A673 (cell line): ENCODE data around the gene ALPI. TPM values are rescaled to one million over a fixed set of nuclear protein-coding genes. Genes with fewer than 3 reads are reported as not detected.

Experiments
- BruUV-seq: library from RNA; stranded (reverse); fragments of 400-500 nt; replicated peaks from 2 replicates; lab custom pipeline; 2021; lab: Mats Ljungman, UMichigan
- CTCF ChIA-PET: fragments of 300-600 bp; sonication (Branson Sonifier 250); formaldehyde crosslinking; loops from one replicate; lab custom pipeline; 2022; ENCODE audit warnings: antibody characterized with exemption; lab: Charles Lee
- POLR2A ChIA-PET: fragments of 300-600 bp; sonication (Branson Sonifier 250); formaldehyde crosslinking; loops from one replicate; lab custom pipeline; 2022; ENCODE audit warnings: antibody characterized with exemption; ENCODE audit not compliant: low non-redundant PET; lab: Charles Lee
- DNase-seq: peaks from one replicate; pipeline ENCODE4 v3.0.0-alpha.2; 2015; ENCODE audit warnings: low spot score
- H3K27ac ChIP-seq: fragments of 200-600 bp; sonication (generic); 2 replicates; pipeline ENCODE4 v1.5.1; 2016; ENCODE audit warnings: mixed run types, low read depth, mild to moderate bottlenecking, mixed read lengths, antibody characterized with exemption, low read length; ENCODE audit not compliant: poor library complexity, severe bottlenecking
- H3K27me3 ChIP-seq: fragments of 200-600 bp; sonication (generic); replicated peaks from 2 replicates; pipeline ENCODE4 v1.6.1; 2017; ENCODE audit warnings: mixed run types, low read depth, mild to moderate bottlenecking, mixed read lengths, antibody characterized with exemption, low read length; ENCODE audit not compliant: insufficient read depth, poor library complexity
- H3K36me3 ChIP-seq: fragments of 200-600 bp; sonication (generic); 2 replicates; pipeline ENCODE4 v1.6.1; 2016; ENCODE audit warnings: mixed run types, mild to moderate bottlenecking, mixed read lengths, antibody characterized with exemption, low read length; ENCODE audit not compliant: insufficient read depth, poor library complexity, severe bottlenecking
- H3K4me1 ChIP-seq: fragments of 200-600 bp; sonication (generic); 2 replicates; pipeline ENCODE4 v1.6.1; 2017; ENCODE audit warnings: mixed run types, mild to moderate bottlenecking, mixed read lengths, antibody characterized with exemption, low read length; ENCODE audit not compliant: insufficient read depth, poor library complexity, severe bottlenecking
- H3K4me3 ChIP-seq: fragments of 200-600 bp; sonication (generic); 2 replicates; pipeline ENCODE4 v1.5.1; 2016; ENCODE audit warnings: low read depth, mixed run types, mild to moderate bottlenecking, mixed read lengths, low read length; ENCODE audit not compliant: poor library complexity, severe bottlenecking
- H3K9me3 ChIP-seq: fragments of 200-600 bp; sonication (generic); 2 replicates; pipeline ENCODE4 v1.6.1; 2016; ENCODE audit warnings: mixed run types, low read depth, mild to moderate bottlenecking, mixed read lengths, antibody characterized with exemption, low read length; ENCODE audit not compliant: poor library complexity, severe bottlenecking
- CTCF ChIP-seq: fragments of 300-800, 200-600 bp; sonication (generic); conservative IDR thresholded peaks from 2 replicates; pipeline ENCODE4 v1.5.1; 2017; ENCODE audit warnings: low read depth, mild to moderate bottlenecking, antibody characterized with exemption, low read length, moderate library complexity, mixed read lengths
- EZH2 ChIP-seq: fragments of 200-600 bp; sonication (generic); IDR thresholded peaks from 2 replicates; pipeline ENCODE4 v1.6.1; 2017; ENCODE audit warnings: borderline replicate concordance, low read depth, mild to moderate bottlenecking, mixed read lengths, antibody characterized with exemption, low read length; ENCODE audit not compliant: poor library complexity, severe bottlenecking
- intact Hi-C: fragments of 100-400 bp; cut with micrococcal nuclease; formaldehyde crosslinking; loops from one replicate; pipeline ENCODE4 v1.10.0; 2022; ENCODE audit not compliant: unreplicated experiment
- total RNA-seq: library from RNA; stranded (reverse); gene quantifications from 2 replicates; pipeline ENCODE4 v1.2.3, GENCODE V29; 2021

Gene ALPI
- total RNA-seq, 1 experiment from 2014 or later: not detected

DNA sequence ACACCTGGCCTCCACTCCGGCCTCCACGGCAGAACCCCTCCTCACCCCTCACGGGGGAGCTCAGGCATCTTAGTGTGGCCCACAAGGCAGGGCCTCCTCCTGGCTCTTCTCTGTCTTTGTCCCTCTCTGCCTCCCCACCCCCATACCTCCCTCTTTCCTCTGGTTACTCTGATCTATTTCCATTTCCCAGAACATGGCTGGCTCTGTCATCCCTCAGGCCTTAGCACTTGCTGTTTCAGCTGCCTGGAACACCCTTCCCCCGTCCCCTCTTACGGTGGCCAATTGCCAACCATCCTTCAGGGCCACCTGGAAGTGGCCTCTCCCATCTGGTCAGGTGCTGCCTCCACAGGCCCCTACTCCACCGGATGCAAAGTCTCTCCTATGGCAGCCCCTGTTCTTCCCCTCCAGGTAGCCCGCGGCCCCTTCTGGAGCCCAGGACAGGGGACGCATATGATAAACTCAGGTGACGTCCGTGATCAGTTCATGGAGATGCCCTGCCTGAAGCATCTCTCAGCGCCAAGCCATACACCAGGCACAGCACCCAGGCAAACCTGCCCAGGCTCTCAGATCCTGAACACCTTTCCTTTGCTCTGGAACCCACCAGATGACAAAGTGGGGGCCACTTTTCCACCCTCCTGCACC, 35.3 kb downstream of the ALPI start:
- no TSS peak for BruUV-seq
- no peak overlapping the region for H3K4me3 ChIP-seq
- no peak for DNase-seq
- no peak overlapping the region for H3K27ac ChIP-seq
- CTCF ChIA-PET: no interaction called here
- no peaks in the 10 kb centered on the region for H3K36me3 ChIP-seq
- POLR2A ChIA-PET: no interaction called here
- H3K27me3 ChIP-seq: peaks cover 27% of the 10 kb centered on the region
- no peaks in the 10 kb centered on the region for H3K4me1 ChIP-seq
- intact Hi-C loops: no loop called here
- TF ChIP-seq EZH2: no peak
- TF ChIP-seq CTCF: no peak
- no peaks in the 10 kb centered on the region for H3K9me3 ChIP-seq

DNA sequence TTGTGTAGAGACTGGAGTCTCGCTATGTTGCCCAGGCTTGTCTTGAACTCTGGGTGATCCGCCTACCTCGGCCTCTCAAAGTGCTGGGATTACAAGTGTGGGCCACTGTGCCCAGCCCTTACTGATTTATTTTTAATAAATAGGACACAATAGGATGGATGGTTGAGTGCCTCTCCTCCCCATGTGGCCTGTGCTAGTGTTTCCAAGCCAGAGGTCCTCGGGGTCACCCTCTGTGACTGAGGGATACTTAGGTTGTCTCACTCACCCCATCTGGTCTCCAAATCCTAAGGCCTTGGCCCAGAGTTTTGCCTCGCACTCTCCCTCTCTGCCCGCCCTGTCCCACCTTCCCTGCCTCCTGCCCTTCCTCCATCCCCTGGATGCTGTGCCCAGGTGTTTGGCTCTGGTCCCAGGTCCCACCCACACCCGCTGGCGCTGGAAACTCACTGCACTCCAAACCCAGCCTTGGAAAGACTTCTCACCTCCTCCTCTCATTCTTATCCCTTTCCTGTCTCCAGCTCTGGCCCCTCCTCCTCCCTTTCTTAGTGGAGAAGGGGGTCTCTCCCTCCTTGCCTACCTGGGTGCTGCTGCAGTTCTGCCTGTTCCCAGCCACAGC, 36.4 kb downstream of the ALPI start:
- TF ChIP-seq EZH2: no peak
- TF ChIP-seq CTCF: no peak
- intact Hi-C loops: no loop called here
- H3K36me3 ChIP-seq: no peaks in the 10 kb centered on the region
- no peak for DNase-seq
- H3K4me1 ChIP-seq: no peaks in the 10 kb centered on the region
- no peaks in the 10 kb centered on the region for H3K9me3 ChIP-seq
- CTCF ChIA-PET: no interaction called here
- H3K4me3 ChIP-seq: no peak overlapping the region
- no peak overlapping the region for H3K27ac ChIP-seq
- peaks cover 16% of the 10 kb centered on the region for H3K27me3 ChIP-seq
- BruUV-seq: no TSS peak
- POLR2A ChIA-PET: no interaction called here

GRCh38 chr2:232492963-232493700, 37.2 kb downstream of the ALPI start:
- CTCF ChIA-PET: interaction anchor here (0.6 kb wide), 1 partner anchor 1320 kb away, joined by 3 read pairs; no protein-coding TSS in a partner anchor
- Histone ChIP-seq H3K36me3 (no peaks in the 10 kb centered on the region), H3K27ac (no peak overlapping the region), H3K27me3 (peaks cover 10% of the 10 kb centered on the region), H3K4me1 (no peaks in the 10 kb centered on the region), H3K4me3 (no peak overlapping the region), H3K9me3 (no peaks in the 10 kb centered on the region)
- TF ChIP-seq EZH2 (no peak), CTCF (no peak)
- POLR2A ChIA-PET: no interaction called here
- no TSS peak for BruUV-seq
- no peak for DNase-seq
- intact Hi-C loops: no loop called here
